Coronary artery (tissue), 2 donors: ENCODE measurements around the gene SCGB1A1.

Experiments used
- DNase-seq: peaks from one replicate; pipeline ENCODE4 v3.0.0-alpha.2; 2017; ENCODE audit warnings: low spot score
- H3K27ac ChIP-seq, 2 donors: fragments of 200-600 bp; sonication (generic); one replicate each; pipeline ENCODE4 v1.5.1; 2016 to 2019
- H3K4me3 ChIP-seq: fragments of 200-600 bp; sonication (generic); 2 replicates; pipeline ENCODE4 v1.5.1; 2016; ENCODE audit warnings: mild to moderate bottlenecking, moderate library complexity
- TF ChIP-seq, protein P1 (sequence below): fragments of 200-600 bp; sonication (generic); IDR thresholded peaks from one replicate; pipeline ENCODE4 v1.5.1; 2019; ENCODE audit warnings: antibody characterized with exemption

The SCGB1A1 gene

DNA sequence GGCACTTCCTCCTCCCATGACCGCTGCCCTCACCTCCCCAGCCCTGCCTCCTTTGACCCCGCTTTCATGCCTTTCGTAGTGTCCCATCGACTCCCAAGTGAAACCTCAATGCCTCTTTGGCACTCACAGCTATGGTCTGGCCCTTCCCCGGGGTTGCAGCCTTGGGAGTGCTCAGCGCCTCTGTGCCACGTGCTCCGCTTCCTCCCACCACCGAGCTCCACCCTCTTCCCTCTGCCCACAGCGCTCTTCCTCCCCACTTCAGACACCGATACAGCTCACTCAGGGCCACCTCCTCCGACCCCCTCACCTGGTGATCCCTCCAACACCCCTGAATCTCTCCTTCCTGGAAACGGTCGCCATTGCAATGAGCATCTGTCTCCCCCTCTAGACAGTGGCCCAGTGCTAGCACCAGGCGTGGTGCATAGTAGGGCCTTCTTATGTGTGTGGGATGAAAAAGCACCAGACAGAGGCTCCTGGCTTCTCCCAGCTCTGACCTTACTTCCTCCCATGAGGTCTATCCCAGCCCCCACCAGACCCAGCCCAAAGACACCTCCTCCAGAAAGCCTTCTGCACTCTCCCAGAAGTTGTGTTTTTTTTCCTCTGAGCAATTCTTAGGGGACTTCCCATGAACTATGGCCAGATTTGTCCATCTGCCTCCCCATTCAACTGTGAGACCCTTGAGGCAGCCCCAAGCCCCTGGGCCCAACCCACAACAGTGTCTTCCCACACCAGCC, 16.4 kb upstream of the SCGB1A1 start:
- Histone ChIP-seq H3K27ac (peak overlapping the region; percentile 73 to 96), H3K4me3 (peak overlapping the region; percentile 52)
- TF ChIP-seq, protein P1, sequence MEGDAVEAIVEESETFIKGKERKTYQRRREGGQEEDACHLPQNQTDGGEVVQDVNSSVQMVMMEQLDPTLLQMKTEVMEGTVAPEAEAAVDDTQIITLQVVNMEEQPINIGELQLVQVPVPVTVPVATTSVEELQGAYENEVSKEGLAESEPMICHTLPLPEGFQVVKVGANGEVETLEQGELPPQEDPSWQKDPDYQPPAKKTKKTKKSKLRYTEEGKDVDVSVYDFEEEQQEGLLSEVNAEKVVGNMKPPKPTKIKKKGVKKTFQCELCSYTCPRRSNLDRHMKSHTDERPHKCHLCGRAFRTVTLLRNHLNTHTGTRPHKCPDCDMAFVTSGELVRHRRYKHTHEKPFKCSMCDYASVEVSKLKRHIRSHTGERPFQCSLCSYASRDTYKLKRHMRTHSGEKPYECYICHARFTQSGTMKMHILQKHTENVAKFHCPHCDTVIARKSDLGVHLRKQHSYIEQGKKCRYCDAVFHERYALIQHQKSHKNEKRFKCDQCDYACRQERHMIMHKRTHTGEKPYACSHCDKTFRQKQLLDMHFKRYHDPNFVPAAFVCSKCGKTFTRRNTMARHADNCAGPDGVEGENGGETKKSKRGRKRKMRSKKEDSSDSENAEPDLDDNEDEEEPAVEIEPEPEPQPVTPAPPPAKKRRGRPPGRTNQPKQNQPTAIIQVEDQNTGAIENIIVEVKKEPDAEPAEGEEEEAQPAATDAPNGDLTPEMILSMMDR: no peak
- DNase-seq: peak; percentile 89

DNA sequence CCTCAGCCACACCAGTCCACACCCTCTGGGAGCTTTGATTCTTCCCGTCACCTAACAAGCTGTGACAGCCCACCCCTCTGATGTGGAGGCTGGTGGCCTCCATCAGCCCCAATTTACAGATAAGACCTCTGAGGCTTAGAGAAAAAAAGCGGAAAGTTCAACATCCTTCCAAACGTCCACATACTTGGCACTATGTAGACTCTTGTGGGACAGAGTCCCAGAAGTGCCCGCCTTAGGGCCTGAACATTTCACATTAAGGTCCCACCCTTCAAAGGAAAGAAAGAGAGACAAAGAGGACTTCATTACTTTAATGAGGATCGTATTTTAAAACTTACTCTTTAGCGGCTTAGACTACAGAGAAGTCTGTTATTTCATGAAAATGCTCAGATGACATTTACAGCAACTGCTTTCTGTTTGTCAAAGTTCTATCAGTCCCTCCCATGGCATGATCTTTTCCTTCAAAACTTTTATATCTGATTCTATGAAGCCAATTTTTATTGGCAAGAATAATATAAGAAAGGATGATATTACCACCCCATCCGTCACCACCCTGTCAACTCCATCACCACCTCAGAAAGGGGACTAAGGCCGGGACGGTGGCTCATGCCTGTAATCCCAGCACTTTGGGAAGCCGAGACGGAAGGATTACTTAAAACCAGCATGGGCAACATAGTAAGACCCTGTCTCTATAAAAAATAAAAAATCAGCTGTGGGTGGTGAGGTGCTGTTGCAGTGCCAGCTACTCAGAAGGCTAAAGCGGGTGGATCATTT, 15.7 kb upstream of the SCGB1A1 start:
- DNase-seq: no peak
- Histone ChIP-seq H3K27ac (peak overlapping the region; percentile 73 to 96), H3K4me3 (no peak overlapping the region)
- TF ChIP-seq, protein P1: no peak

DNA sequence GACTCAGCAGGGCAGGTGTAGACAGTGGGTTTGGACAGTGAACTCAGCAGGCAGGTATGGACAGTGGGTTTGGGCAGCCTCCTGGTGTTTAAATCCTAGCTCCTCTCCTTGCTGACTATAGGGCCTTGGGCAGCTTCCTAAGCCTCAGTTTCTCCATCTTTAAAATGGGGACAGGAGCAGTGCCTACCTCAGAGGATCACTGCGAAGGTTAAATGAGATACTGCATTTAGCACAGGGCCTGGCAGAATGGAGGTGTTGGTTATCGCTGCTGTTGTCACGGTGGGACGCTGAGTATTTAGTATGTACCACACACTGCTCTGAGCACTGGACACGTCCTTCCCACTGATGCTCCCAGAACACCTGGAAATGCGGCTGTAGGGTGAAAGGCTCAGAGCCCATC, 14.4 kb upstream of the SCGB1A1 start:
- DNase-seq: no peak
- H3K4me3 ChIP-seq: no peak overlapping the region
- TF ChIP-seq, protein P1: no peak
- no peak overlapping the region for H3K27ac ChIP-seq

DNA sequence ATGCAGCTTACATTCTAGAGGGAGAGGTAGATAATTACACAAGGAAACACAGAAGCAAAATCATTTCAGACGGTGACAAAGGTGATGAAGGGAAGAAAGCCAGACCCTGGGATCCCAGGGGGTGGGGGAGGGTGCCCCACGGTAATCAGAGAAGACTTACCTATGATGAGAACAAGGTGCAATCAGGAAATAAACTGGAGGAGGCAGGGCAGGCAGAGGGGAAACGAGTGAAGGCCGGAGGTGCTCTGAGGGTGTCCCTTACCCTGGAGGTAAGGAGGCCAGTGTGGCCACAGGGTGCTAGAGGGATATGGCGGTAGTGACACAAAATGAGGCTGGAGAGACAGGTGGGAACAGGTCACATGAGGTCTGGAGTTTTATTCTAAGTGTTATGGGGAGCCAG, 13.9 kb upstream of the SCGB1A1 start:
- no peak overlapping the region for H3K27ac ChIP-seq

DNA sequence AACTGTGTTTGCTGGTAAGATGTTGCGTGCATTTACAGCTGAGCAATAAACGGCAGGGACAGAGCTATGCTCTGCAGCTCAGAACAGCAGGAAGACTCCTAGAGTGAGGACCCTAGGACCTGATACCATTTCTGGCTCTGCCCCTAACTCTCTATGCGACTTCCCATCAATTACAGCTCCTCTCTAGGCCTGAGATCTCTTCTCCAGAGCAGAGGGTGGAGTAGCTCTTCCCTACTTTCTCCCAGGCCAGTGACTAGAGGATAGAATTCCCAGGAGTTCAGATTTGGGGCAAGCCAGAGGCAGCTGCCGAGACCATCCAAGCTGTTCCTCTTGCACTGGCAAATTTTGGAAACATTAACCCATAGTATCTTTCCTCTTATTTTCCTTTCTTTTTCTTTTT, 12.8 kb upstream of the SCGB1A1 start:
- no peak overlapping the region for H3K27ac ChIP-seq
- TF ChIP-seq, protein P1: no peak
- DNase-seq: no peak
- H3K4me3 ChIP-seq: no peak overlapping the region

More for the DNA sequence above, 13.9 kb upstream of the SCGB1A1 start:
- TF ChIP-seq, protein P1: no peak
- no peak overlapping the region for H3K4me3 ChIP-seq
- no peak for DNase-seq

DNA sequence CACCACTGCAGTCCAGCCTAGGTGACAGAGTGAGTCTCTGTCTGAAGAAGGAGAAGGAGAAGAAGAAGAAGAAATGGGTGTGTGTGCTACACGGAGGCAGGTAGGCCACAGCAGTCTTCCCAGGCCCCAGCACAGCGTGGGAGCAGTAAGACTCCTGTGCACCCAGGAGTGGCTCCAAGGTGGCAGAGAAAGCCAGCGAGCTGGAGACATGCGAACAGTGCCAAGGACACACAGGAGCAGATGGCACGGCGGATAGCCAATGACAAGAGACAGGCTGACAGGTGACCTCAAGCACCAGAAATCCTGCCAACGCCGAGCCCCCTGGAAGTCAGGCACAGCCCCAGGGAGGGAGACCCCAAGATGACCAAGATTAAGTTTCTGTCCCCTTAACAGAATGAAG, 9.0 kb upstream of the SCGB1A1 start:
- Histone ChIP-seq H3K4me3 (no peak overlapping the region), H3K27ac (no peak overlapping the region)
- TF ChIP-seq, protein P1: no peak
- DNase-seq: no peak
